GM12878 (cell line): ENCODE data around the gene HOXC9. TPM values are rescaled to one million over a fixed set of nuclear protein-coding genes. Genes with fewer than 3 reads are reported as not detected.
A peak's percentile ranks its signal among the peaks of the same experiment; 100 is the strongest.

Experiments used
- CBFB ChIP-seq: IDR thresholded peaks from 2 replicates; pipeline ENCODE4 v1.6.1; 2016; ENCODE audit warnings: antibody characterized with exemption, low read depth
- E2F4 ChIP-seq: IDR thresholded peaks from 2 replicates; pipeline ENCODE4 v1.6.1; 2012; ENCODE audit warnings: low read depth, low read length, improper control_type of control experiment
- EED ChIP-seq: sonication (generic); IDR thresholded peaks from 2 replicates; pipeline ENCODE4 v1.6.1; 2016; ENCODE audit warnings: antibody characterized with exemption, low read depth
- HDGF ChIP-seq: fragments of 450-650 bp; IDR thresholded peaks from 2 replicates; pipeline ENCODE4 v1.6.1; 2016; ENCODE audit warnings: antibody characterized with exemption
- KDM1A ChIP-seq: fragments of 200-600 bp; sonication (generic); IDR thresholded peaks from 2 replicates; pipeline ENCODE4 v1.6.1; 2016; ENCODE audit warnings: borderline replicate concordance
- MEF2A ChIP-seq: IDR thresholded peaks from 2 replicates; pipeline ENCODE4 v1.6.1; 2011; ENCODE audit warnings: low read depth, mild to moderate bottlenecking, low read length, moderate library complexity; ENCODE audit not compliant: insufficient read depth
- MXI1 ChIP-seq: fragments of 150-350 bp; IDR thresholded peaks from 2 replicates; pipeline ENCODE4 v1.6.1; 2011; ENCODE audit warnings: low read depth, mild to moderate bottlenecking, inconsistent platforms, low read length, improper control_type of control experiment
- NRF1 ChIP-seq: conservative IDR thresholded peaks from 2 replicates; pipeline ENCODE4 v1.6.1; 2011; ENCODE audit warnings: mild to moderate bottlenecking, low read depth, low read length, improper control_type of control experiment
- POLR2A ChIP-seq: IDR thresholded peaks from 2 replicates; pipeline ENCODE4 v1.6.1; 2011; ENCODE audit warnings: low read depth, mild to moderate bottlenecking, low read length
- REST ChIP-seq: IDR thresholded peaks from 2 replicates; pipeline ENCODE4 v1.6.1; 2012; ENCODE audit warnings: mild to moderate bottlenecking, low read depth, low read length
- SKIL ChIP-seq: fragments of 450-650 bp; IDR thresholded peaks from 2 replicates; pipeline ENCODE4 v1.6.1; 2017; ENCODE audit warnings: mild to moderate bottlenecking, low read depth, inconsistent platforms; ENCODE audit not compliant: poor library complexity, severe bottlenecking
- SMARCA5 ChIP-seq: fragments of 450-650 bp; IDR thresholded peaks from 2 replicates; pipeline ENCODE4 v1.6.1; 2017; ENCODE audit warnings: mild to moderate bottlenecking
- SPI1 ChIP-seq: IDR thresholded peaks from 2 replicates; pipeline ENCODE4 v1.6.1; 2011; ENCODE audit warnings: low read depth, mild to moderate bottlenecking, low read length, moderate library complexity, borderline replicate concordance; ENCODE audit not compliant: insufficient read depth
- SUZ12 ChIP-seq: fragments of 200-600 bp; sonication (generic); IDR thresholded peaks from one replicate; pipeline ENCODE4 v1.6.1; 2018; ENCODE audit warnings: antibody characterized with exemption, mild to moderate bottlenecking; ENCODE audit not compliant: unreplicated experiment
- TCF3 ChIP-seq: IDR thresholded peaks from 2 replicates; pipeline ENCODE4 v1.6.1; 2012; ENCODE audit warnings: low read depth, mild to moderate bottlenecking, low read length, borderline replicate concordance; ENCODE audit not compliant: insufficient read depth
- ZBED1 ChIP-seq: IDR thresholded peaks from 2 replicates; pipeline ENCODE4 v1.6.1; 2016; ENCODE audit warnings: borderline replicate concordance
- ZBTB40 ChIP-seq: fragments of 450-650 bp; IDR thresholded peaks from 2 replicates; pipeline ENCODE4 v1.6.1; 2016; ENCODE audit warnings: mild to moderate bottlenecking, moderate library complexity, borderline replicate concordance
- ZSCAN29 ChIP-seq: fragments of 450-650 bp; IDR thresholded peaks from 2 replicates; pipeline ENCODE4 v1.6.1; 2017; ENCODE audit warnings: mild to moderate bottlenecking, moderate library complexity
- polyA plus RNA-seq, 11 experiments: library from polyadenylated mRNA; depleted of rRNA in 4 of 11; unstranded in 6 of 11; stranded (reverse) in 5 of 11; fragments of >200 nt; fragmentation: Nextera tagmentation in 4 of 11; fragmentation: Illumina TruSeq in 1 of 11; extraction: Ambion mirVana in 4 of 11; extraction: Trizol in 1 of 11; gene quantifications; 1 replicate in 1 of 11; 2 replicates in 10 of 11; pipeline versions ENCODE4 v1.2.1 to v1.2.3, GENCODE V29; 2011 to 2016; ENCODE audit warnings: inconsistent platforms in 2 of 11, missing spikeins in 2 of 11, low read depth in 1 of 11
- total RNA-seq, 4 experiments: library from RNA; depleted of rRNA in 3 of 4; stranded (reverse); fragments of >200 nt in 3 of 4; fragmentation: Illumina TruSeq in 1 of 4; extraction: Trizol in 1 of 4; gene quantifications; 2 replicates each; pipeline versions ENCODE4 v1.2.1 to v1.2.3, GENCODE V29; 2013 to 2021

HOXC9 gene
- total and polyA plus RNA-seq, 10 of the 15 experiments (the other 5 are each of a cell fraction or from before 2014, with no cell fraction given), result not detected

DNA sequence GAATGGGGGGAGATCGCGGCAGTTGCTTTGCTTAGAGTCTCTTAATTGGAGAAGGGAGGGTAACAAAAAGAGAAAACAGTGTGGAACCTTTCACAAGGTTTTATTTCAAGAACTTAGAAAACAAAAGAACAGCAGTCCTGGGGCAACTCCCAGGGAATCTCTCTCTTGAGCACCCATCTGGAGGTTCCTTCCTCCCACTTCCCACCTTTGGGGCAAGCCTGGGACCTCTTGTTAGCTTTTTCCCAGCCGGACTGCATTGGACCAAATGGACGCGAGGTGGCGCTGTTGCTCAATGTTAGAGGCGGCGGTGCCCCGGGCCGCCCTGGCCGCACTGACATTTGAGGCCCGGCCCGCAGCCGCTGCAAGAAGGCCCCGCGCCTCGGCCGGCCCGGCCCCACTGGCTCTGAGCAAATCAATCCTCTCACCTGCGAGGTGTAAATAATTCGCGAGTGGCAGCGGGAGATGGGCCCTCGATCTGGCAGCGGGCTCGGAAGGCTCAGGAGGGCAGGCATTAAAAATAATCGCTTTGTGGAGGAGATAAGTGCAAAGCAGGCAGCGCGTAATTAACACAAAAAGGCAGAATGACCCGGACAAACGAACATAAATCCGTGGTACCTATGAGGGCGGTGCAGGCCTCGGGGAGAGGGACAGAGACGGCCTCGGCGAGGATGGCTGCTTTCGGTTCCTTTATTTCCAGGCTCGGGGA, 6.0 kb downstream of the HOXC9 start (continued):
- TF ChIP-seq TCF3 (no peak), MEF2A (no peak), SKIL (no peak), ZSCAN29 (no peak), NRF1 (no peak), HDGF (no peak), E2F4 (no peak), SPI1 (peak; percentile 72; the same call in 1 of the 2 replicates), KDM1A (no peak), REST (no peak), ZBED1 (no peak), CBFB (no peak), MXI1 (no peak), ZBTB40 (no peak; the same call in 1 of the 2 replicates), SUZ12 (no peak), SMARCA5 (peak; percentile 81; the same call in 1 of the 2 replicates), EED (no peak), POLR2A (no peak)
